HL-60/S4 (cell line): ENCODE measurements around the gene LAMA2.

ENCODE experiments used
- in situ Hi-C: fragments of 300-500 bp; cut with MboI; formaldehyde crosslinking; loops from 2 replicates; pipeline ENCODE4 v1.14.3; 2022; ENCODE audit warnings: low sequenced_read_pairs

Gene LAMA2

GRCh38 chr6:128899341-128900050 is 16.6 kb downstream of the LAMA2 start:
- in situ Hi-C loops = no loop called here

- in situ Hi-C loops = no loop called here
These were observed 20.8 kb downstream of the LAMA2 start for GRCh38 chr6:128903715-128904114.

DNA sequence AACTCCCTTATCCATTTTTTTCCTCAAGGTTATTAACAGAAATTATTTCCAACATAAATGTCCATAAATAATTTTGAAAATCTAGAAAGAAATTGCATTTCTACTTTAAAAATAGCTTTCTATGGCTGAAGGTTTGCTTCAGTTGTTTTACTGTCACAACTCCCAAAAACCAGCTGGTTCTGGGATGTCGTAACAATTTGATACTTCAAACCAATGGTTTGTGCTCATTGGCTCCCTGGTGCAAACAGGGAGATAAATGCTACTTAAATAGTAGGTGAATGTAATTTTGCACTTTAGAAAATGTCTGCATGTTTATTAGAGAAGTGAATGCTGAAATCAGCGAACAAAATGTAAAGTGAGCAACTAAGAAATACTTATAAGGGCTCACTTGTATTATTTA is 31.1 kb downstream of the LAMA2 start:
- in situ Hi-C loops = no loop called here

DNA sequence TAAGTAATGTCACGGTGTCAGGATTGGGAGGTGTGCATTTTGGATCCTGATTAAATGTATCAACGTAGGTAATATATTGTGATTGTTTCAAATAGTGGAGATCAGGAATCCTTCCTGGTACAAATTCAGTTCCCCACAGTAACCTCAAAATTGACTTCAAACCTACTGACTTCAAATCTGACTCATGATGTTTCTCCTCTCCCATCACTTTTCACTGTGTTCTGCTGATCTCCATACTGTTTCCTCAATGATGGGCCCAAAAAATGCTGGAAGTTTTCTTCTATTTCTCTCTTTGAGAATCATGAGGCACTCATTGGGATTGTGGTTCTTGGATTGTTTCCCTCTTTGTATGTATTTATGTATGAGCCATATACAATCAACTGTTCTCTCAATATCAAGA is 35.9 kb downstream of the LAMA2 start:
- in situ Hi-C loops = no loop called here

DNA sequence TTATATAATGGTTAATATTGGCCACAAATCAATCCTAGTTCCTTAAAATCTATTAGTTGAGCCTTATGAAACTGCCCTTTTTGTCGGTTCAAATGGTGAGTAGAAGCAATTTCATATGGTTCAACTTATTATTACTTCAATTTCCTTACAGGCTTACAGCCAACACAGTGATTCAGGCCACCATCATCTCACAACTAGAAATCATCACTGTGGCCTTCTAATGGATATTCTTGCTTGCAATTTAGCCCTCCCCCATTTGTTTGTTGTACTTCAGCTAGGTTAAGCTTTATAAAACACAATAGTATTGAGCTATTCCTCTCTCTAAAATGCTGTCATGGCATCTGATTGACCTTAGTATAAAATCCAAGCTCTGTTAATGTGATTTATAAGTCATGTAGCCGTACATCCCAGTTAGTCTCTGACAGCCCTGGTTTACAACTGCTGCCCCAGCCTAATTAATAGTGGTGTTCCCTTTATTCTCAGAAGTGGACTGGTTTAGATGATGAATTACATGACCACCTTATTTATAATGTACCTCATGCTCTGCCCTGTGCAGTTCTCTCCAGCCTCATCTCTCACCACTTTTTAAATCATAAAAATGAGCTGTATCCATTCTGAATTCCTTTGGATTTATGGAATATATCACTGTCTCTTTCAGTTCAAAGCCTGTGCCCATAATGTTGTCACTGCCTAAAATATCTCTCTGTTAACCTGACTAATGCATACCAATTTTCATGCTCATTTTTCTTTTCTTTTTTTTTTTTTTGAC is 36.7 kb downstream of the LAMA2 start:
- in situ Hi-C loops = no loop called here

DNA sequence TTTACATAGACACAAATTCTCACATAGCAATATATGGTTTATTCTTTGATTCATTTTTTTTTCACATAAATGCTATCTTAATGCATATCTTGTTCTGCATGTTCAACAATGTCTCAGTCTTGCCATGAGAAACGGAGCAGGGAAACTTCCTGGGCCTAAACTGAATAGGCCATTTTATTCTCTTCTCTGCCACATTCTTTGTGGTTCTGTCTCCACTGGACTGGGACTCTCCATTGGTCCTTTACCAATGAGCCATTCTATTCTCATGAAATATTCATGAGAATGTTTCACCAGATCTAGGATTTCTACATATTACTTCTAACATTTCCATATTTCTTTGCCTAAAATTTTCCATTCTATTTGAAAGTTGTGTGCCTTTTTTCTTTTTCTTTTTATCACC is 42.8 kb downstream of the LAMA2 start:
- in situ Hi-C loops = no loop called here

- in situ Hi-C loops = no loop called here
These were observed 46.9 kb downstream of the LAMA2 start for GRCh38 chr6:128929869-128930268.

DNA sequence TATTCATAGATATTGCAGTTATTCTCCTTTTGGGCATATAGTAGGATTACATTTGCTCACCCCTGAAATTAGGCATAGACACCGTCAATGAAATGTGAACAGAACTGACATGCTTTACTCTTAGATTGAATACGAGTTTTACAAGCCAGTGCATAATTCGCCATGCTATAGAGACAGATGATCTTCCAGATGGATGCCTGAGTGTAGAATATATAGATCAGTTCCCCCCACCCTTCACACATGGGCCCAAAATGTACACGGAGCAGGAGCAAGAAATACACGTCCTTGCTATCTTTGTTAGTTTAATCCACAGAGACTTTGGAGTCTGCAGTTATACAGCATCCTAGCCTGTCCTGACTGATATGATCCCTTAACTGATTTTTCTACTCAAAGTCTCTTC is 47.4 kb downstream of the LAMA2 start:
- in situ Hi-C loops = no loop called here

- in situ Hi-C loops = no loop called here
These were observed 49.1 kb downstream of the LAMA2 start for GRCh38 chr6:128932061-128932460.

DNA sequence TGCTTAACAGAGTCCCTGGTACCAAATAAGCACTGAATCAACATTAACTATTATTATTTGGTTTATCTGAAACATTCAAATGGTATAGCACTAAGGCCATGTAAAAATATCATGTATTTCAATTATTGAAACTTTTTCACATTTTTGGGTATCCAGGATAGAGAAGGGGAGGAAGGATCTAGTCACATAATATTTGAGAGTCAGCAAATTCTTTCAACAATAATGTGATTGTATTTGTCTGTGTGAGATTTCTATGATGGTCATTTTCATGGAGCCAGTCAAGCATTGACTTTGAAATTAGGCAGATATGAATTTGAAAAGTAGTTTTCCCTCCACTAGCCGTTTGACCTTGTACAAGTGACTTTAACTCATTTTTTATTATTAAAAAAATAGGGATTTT is 67.9 kb downstream of the LAMA2 start:
- in situ Hi-C loops = no loop called here

GRCh38 chr6:128952902-128953301 is 70.0 kb downstream of the LAMA2 start:
- in situ Hi-C loops = no loop called here

DNA sequence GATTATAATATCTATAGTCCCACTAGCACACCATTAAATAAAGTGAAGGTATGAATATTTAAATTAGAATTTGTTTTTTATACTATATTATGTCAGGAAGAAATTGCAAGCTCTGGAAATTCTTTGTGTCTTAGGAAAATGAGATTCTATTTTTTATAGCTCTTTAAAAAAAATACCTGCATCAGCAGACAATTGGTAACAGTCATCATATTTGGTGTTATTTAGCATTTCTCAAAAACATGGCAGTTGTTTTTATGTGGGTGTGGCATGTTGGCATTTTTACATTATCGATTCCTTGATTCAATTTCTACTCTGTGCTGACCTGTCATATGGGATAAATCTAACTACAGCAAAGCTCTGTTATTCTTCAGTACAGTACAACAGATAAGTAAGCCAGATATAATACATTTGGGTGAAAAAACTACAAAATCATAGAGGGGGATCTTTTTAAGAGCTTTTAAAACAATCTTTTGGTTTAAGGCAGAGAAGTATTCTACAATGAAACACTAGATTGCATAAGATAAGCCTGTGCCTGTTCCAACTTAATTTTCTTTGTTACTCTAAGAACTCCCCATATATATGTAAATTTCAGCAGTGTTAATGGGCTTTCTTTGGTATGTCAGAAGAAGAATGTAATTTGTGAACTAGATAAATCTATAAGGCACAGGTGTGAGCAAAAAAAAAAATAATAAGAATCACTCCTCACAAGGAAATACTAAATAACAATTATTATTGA is 71.5 kb downstream of the LAMA2 start:
- in situ Hi-C loops = no loop called here

DNA sequence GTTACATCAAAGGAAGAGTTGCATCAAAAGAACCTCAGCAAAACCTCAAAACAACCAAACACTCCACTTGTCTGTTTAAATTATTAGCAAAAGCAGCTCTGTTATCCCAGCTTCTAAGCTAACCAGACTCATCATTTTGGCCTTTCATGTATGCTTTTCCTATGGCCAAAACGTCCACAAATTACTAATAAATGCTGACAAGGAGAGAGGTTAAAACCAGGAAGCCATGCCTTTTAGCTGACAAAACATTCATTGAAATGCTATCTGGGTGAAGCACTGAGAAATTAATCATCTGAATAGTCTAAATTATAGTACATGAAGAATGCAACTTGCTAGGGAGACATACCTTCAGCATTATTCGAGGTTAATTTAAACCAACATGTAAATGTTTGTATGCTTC is 80.6 kb downstream of the LAMA2 start:
- in situ Hi-C loops = no loop called here

DNA sequence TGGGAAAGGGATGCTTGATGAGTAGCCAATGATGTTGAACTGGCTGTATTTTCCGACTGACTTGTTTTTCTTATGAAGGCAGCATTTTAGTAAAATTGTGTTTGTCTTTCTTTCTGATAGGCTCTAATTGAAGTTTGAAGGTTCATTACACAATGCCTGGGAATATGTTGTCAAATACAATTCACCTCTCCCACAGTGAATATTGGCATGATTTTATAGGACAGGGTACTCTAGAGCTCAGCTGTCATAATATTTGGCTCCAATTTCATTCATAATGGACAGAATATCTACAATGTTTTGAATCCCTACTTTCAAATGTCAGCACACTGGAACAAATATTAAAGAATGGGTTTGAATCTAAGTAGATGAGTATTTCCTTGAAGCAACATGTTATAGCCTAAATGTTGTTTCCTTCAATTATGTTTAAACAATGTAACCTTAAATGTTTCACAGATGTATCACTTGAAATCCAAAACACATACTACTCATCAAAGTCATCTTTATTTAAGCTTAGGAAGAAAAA is 81.4 kb downstream of the LAMA2 start:
- in situ Hi-C loops = no loop called here

DNA sequence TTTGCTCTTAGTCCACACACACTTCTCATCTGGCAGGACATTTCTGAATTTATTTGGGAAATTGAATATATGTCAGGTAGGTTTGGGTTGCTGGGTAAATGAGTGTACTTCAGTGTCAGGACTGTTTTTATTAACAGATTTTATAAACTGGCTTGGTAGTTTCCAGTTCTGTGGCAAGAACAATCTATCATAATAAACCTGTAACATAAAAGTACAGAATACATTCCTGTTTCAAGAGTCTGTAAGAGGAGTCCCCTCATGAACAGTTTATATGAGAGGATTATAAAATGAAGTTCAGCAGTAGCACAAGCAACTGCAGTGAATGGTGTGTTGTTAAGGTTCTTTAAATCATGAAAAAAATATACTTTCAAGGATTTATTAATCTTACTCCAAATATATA is 81.8 kb downstream of the LAMA2 start:
- in situ Hi-C loops = no loop called here

- in situ Hi-C loops = no loop called here
These were observed 84.0 kb downstream of the LAMA2 start for GRCh38 chr6:128966934-128967333.

- in situ Hi-C loops = no loop called here
These were observed 96.1 kb downstream of the LAMA2 start for GRCh38 chr6:128979071-128979470.

DNA sequence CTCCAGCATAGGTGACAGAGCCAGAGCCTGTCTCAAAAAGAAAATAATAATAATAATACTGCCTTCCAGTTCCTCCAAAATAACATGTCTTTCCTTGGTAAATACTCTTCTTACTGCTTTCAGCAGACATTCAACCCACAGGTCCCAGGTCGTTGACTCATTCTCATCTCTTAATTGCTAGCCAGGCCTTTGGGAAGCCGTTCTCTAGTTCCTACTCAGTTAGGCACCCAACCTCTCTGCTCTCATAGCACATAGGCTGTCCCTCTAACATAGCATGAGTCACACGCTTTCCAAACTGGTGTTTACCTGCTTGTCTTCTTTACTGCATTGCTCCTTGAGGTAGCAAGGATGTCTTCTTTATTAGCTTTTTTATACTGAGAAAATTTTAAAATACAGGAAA is 98.8 kb downstream of the LAMA2 start:
- in situ Hi-C loops = no loop called here

- in situ Hi-C loops = no loop called here
These were observed 107.4 kb downstream of the LAMA2 start for GRCh38 chr6:128990360-128990759.

DNA sequence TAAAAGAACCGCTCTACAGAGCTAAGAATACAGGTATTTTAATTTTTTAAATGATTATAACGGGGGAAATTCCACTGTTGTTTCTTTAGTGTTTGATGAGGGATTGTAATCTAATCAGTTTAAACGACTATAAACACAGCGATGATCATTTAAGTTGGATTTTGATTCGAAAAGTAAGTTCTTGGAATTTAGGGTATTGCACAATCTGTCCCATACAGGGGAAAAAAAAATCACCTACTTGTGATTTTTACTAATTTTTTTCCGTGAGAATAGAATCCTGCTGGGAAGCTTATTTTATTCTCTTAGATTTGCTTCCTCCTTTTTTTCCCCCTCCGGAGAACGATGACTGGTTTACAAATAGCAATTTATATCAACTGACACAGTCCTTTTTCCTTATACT is 108.0 kb downstream of the LAMA2 start:
- in situ Hi-C loops = no loop called here

- in situ Hi-C loops = no loop called here
These were observed 110.2 kb downstream of the LAMA2 start for GRCh38 chr6:128993166-128993565.

DNA sequence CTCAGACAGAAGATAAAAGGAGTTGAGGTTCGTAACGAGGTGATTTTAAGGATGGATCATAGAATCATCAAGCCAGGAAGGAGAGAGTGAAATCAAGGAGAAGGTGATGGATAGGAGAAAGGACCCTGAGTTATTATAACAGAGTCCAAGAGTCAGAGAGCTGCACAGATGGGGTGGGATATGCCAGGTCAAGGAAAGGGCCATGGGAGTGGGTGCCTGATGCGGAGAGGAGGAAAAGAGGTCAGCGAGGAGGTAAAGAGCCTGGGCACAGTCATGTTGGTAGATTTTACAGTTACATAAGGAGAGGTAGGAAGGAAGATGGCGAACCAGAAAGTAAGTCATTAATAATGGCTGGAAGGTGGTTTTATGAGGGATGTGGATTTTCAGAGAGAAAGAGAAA is 114.9 kb downstream of the LAMA2 start:
- in situ Hi-C loops = no loop called here
